Liver (tissue), 9 donors: Measurements from ENCODE around the gene CYP2R1. TPM values are rescaled to one million over a fixed set of nuclear protein-coding genes. Genes with fewer than 3 reads are reported as not detected.

ENCODE experiments used
- DNase-seq: peaks from one replicate; pipeline ENCODE4 v3.0.0-alpha.2; 2017; ENCODE audit warnings: low spot score
- H3K27ac ChIP-seq, 2 donors: one replicate each; pipeline ENCODE4 v1.7.0; 2013; ENCODE audit warnings: inconsistent platforms in 2 of 2, low read length in 2 of 2, control low read depth in 1 of 2, low read depth in 1 of 2, mild to moderate bottlenecking in 1 of 2
- H3K27me3 ChIP-seq, 4 donors: one replicate each; pipeline versions ENCODE4 v1.6.1 to v1.7.0; 2013; ENCODE audit warnings: low read length in 3 of 4, inconsistent platforms in 1 of 4, mild to moderate bottlenecking in 1 of 4, moderate library complexity in 1 of 4; ENCODE audit not compliant: control insufficient read depth in 4 of 4, insufficient read depth in 4 of 4
- H3K36me3 ChIP-seq, 4 donors: one replicate each; pipeline versions ENCODE4 v1.6.1 to v1.7.0; 2013; ENCODE audit warnings: low read length in 3 of 4, mild to moderate bottlenecking in 3 of 4, low read depth in 1 of 4, moderate library complexity in 1 of 4; ENCODE audit not compliant: control insufficient read depth in 4 of 4, insufficient read depth in 3 of 4
- H3K4me1 ChIP-seq, 4 donors: one replicate each; pipeline versions ENCODE4 v1.6.1 to v1.7.0; 2013; ENCODE audit warnings: low read length in 3 of 4, mild to moderate bottlenecking in 3 of 4, moderate library complexity in 1 of 4; ENCODE audit not compliant: control insufficient read depth in 4 of 4, insufficient read depth in 4 of 4
- H3K4me3 ChIP-seq, 3 donors: one replicate each; pipeline versions ENCODE4 v1.6.1 to v1.7.0; 2013; ENCODE audit warnings: low read length in 3 of 3, control low read depth in 1 of 3, low read depth in 1 of 3, mild to moderate bottlenecking in 1 of 3
- H3K9ac ChIP-seq, 2 donors: one replicate each; pipeline ENCODE4 v1.7.0; 2013; ENCODE audit warnings: low read length in 2 of 2, mild to moderate bottlenecking in 2 of 2, moderate library complexity in 2 of 2, control low read depth in 1 of 2, low read depth in 1 of 2
- H3K9me3 ChIP-seq, 4 donors: one replicate each; pipeline versions ENCODE4 v1.6.1 to v1.7.0; 2013; ENCODE audit warnings: low read length in 3 of 4; ENCODE audit not compliant: control insufficient read depth in 4 of 4
- CTCF ChIP-seq: fragments of 150-350 bp; IDR thresholded peaks from 2 replicates; pipeline ENCODE4 v1.5.1; 2017; ENCODE audit warnings: improper control_type of control experiment, low read depth, low read length; ENCODE audit not compliant: missing input control
- EGR1 ChIP-seq, 2 donors: IDR thresholded peaks; 2 replicates each; pipeline ENCODE4 v1.6.1; 2016 to 2018; ENCODE audit warnings: antibody characterized with exemption in 2 of 2, low read depth in 2 of 2
- FOXA1 ChIP-seq: IDR thresholded peaks from 2 replicates; pipeline ENCODE4 v1.6.1; 2016; ENCODE audit warnings: antibody characterized with exemption
- FOXA2 ChIP-seq: IDR thresholded peaks from 2 replicates; pipeline ENCODE4 v1.6.1; 2016; ENCODE audit warnings: antibody characterized with exemption
- GABPA ChIP-seq, 2 donors: IDR thresholded peaks in 1 of 2; conservative IDR thresholded peaks in 1 of 2; 2 replicates each; pipeline ENCODE4 v1.6.1; 2016; ENCODE audit warnings: antibody characterized with exemption in 2 of 2, mild to moderate bottlenecking in 1 of 2, moderate library complexity in 1 of 2
- HNF4A ChIP-seq, 2 donors: conservative IDR thresholded peaks; 2 replicates each; pipeline ENCODE4 v1.6.1; 2016; ENCODE audit warnings: antibody characterized with exemption in 2 of 2, mild to moderate bottlenecking in 2 of 2
- HNF4G ChIP-seq: IDR thresholded peaks from 2 replicates; pipeline ENCODE4 v1.6.1; 2016; ENCODE audit warnings: antibody characterized with exemption
- JUND ChIP-seq, 2 donors: IDR thresholded peaks; 2 replicates each; pipeline ENCODE4 v1.6.1; 2016; ENCODE audit warnings: antibody characterized with exemption in 2 of 2
- NR2F2 ChIP-seq: IDR thresholded peaks from 2 replicates; pipeline ENCODE4 v1.6.1; 2016; ENCODE audit warnings: antibody characterized with exemption
- RAD21 ChIP-seq, 2 donors: IDR thresholded peaks; 2 replicates each; pipeline ENCODE4 v1.6.1; 2016; ENCODE audit warnings: antibody characterized with exemption in 2 of 2, mild to moderate bottlenecking in 2 of 2
- REST ChIP-seq: IDR thresholded peaks from 2 replicates; pipeline ENCODE4 v1.6.1; 2016; ENCODE audit warnings: antibody characterized with exemption, mild to moderate bottlenecking
- RXRA ChIP-seq, 2 donors: IDR thresholded peaks; 2 replicates each; pipeline ENCODE4 v1.6.1; 2017 to 2018; ENCODE audit warnings: antibody characterized with exemption in 2 of 2, mild to moderate bottlenecking in 1 of 2
- SP1 ChIP-seq: IDR thresholded peaks from 2 replicates; pipeline ENCODE4 v1.6.1; 2018; ENCODE audit warnings: antibody characterized with exemption, mild to moderate bottlenecking
- TAF1 ChIP-seq: conservative IDR thresholded peaks from 2 replicates; pipeline ENCODE4 v1.6.1; 2016; ENCODE audit warnings: antibody characterized with exemption, mild to moderate bottlenecking
- YY1 ChIP-seq: IDR thresholded peaks from 2 replicates; pipeline ENCODE4 v1.6.1; 2016; ENCODE audit warnings: antibody characterized with exemption, mild to moderate bottlenecking
- ZBTB33 ChIP-seq: IDR thresholded peaks from 2 replicates; pipeline ENCODE4 v1.6.1; 2016; ENCODE audit warnings: antibody characterized with exemption
- WGBS: extraction: QIAGEN DNeasy Blood & Tissue Kit; methylation state at CpG from one replicate; pipeline ENCODE4 v1.1.7; 2013; 5-methylcytosine and 5-hydroxymethylcytosine counted together
- polyA plus RNA-seq, 2 donors: library from polyadenylated mRNA; stranded (reverse) in 1 of 2; unstranded in 1 of 2; fragments of 200-250 nt in 1 of 2; fragments of >200 nt in 1 of 2; fragmentation: Nextera tagmentation in 1 of 2; extraction: Ambion mirVana in 1 of 2; gene quantifications; one replicate each; pipeline versions ENCODE4 v1.2.1 to v1.2.3, GENCODE V29; 2013 to 2015
- total RNA-seq, 2 donors: library from RNA; depleted of rRNA; stranded (reverse); fragments of >200 nt; gene quantifications; one replicate each; pipeline ENCODE4 v1.2.3, GENCODE V29; 2014
- donor health status: healthy.
- donor health status: healthy.
- donor health status: healthy.
- donor health status: healthy.
- donor health status: healthy.

The CYP2R1 gene
- total and polyA plus RNA-seq, 4 donors = 3.2 to 8.2 (median 6.7) TPM

- 61% methylated on average over 2 of the region's 2 CpGs for WGBS
- H3K9me3 ChIP-seq = no peaks in the 10 kb centered on the region
- no peak overlapping the region for H3K27ac ChIP-seq
- TF ChIP-seq HNF4A (conservative IDR thresholded peaks at IDR 0.05) = peak in 1 of 2 donors; percentile 3
- TF ChIP-seq RAD21 (IDR thresholded peaks at IDR 0.05) = no peak
- no peak for TF ChIP-seq HNF4G
- TF ChIP-seq GABPA (IDR thresholded peaks at IDR 0.05 in 1 of 2, conservative IDR thresholded peaks at IDR 0.05 in 1 of 2) = no peak
- TF ChIP-seq CTCF = no peak
- TF ChIP-seq YY1 = peak; percentile 60
- TF ChIP-seq SP1 = no peak
- peak in 1 of 2 donors; percentile 22 for TF ChIP-seq RXRA (IDR thresholded peaks at IDR 0.05)
- TF ChIP-seq ZBTB33 = no peak
- no peaks in the 10 kb centered on the region for H3K27me3 ChIP-seq
- no peak for DNase-seq
- peaks cover 0 to 4% (median 0%) of the 10 kb centered on the region in 4 donors for H3K4me1 ChIP-seq
- no peak overlapping the region for H3K4me3 ChIP-seq
- H3K36me3 ChIP-seq = no peaks in the 10 kb centered on the region
- no peak overlapping the region for H3K9ac ChIP-seq
Measured at GRCh38 chr11:14898906-14899305, 6.9 kb upstream of the CYP2R1 start.

GRCh38 chr11:14898355-14898754 is 6.3 kb upstream of the CYP2R1 start:
- H3K36me3 ChIP-seq = no peaks in the 10 kb centered on the region
- H3K9me3 ChIP-seq = no peaks in the 10 kb centered on the region
- no peak for DNase-seq
- H3K27me3 ChIP-seq = no peaks in the 10 kb centered on the region
- no peak overlapping the region for H3K27ac ChIP-seq
- WGBS = 96% methylated on average over 3 of the region's 3 CpGs
- no peak overlapping the region for H3K4me3 ChIP-seq
- peaks cover 0 to 4% (median 0%) of the 10 kb centered on the region in 4 donors for H3K4me1 ChIP-seq
- no peak overlapping the region for H3K9ac ChIP-seq
- TF ChIP-seq REST (no peak), NR2F2 (no peak), YY1 (no peak), SP1 (no peak), TAF1 (no peak), ZBTB33 (no peak), JUND (IDR thresholded peaks at IDR 0.05) (no peak), GABPA (IDR thresholded peaks at IDR 0.05 in 1 of 2, conservative IDR thresholded peaks at IDR 0.05 in 1 of 2) (no peak), RAD21 (IDR thresholded peaks at IDR 0.05) (no peak), HNF4A (conservative IDR thresholded peaks at IDR 0.05) (no peak), FOXA1 (no peak), RXRA (IDR thresholded peaks at IDR 0.05) (no peak), EGR1 (IDR thresholded peaks at IDR 0.05; ENCODE audit: low read depth in 2 of 2) (no peak), CTCF (no peak), HNF4G (no peak), FOXA2 (no peak)
